Effector memory CD4-positive, alpha-beta T cell (primary cell): Measurements from ENCODE around the gene CHRM4.

Experiments used
- DNase-seq, 3 donors: peaks; one replicate each; pipeline ENCODE4 v3.0.0-alpha.2; 2020
- H3K27ac ChIP-seq: 2 replicates; pipeline ENCODE4 v1.7.0; 2013; ENCODE audit warnings: mild to moderate bottlenecking, low read length, moderate library complexity; ENCODE audit not compliant: insufficient read depth, poor library complexity, severe bottlenecking
- H3K27me3 ChIP-seq: replicated peaks from 2 replicates; pipeline ENCODE4 v1.7.0; 2013; ENCODE audit warnings: mild to moderate bottlenecking, low read length; ENCODE audit not compliant: insufficient read depth, control insufficient read depth, poor library complexity, severe bottlenecking
- H3K36me3 ChIP-seq: 2 replicates; pipeline ENCODE4 v1.7.0; 2013; ENCODE audit warnings: mild to moderate bottlenecking, low read length, moderate library complexity; ENCODE audit not compliant: control insufficient read depth, insufficient read depth
- H3K4me1 ChIP-seq: 2 replicates; pipeline ENCODE4 v1.7.0; 2013; ENCODE audit warnings: low read length, mild to moderate bottlenecking; ENCODE audit not compliant: control insufficient read depth, insufficient read depth, poor library complexity, severe bottlenecking
- H3K4me3 ChIP-seq: 2 replicates; pipeline ENCODE4 v1.7.0; 2013; ENCODE audit warnings: low read length, low read depth, mild to moderate bottlenecking; ENCODE audit not compliant: insufficient read depth, poor library complexity, severe bottlenecking
- H3K9me3 ChIP-seq: 2 replicates; pipeline ENCODE4 v1.7.0; 2013; ENCODE audit warnings: mild to moderate bottlenecking, low read length, moderate library complexity; ENCODE audit not compliant: control insufficient read depth

Gene CHRM4

DNA sequence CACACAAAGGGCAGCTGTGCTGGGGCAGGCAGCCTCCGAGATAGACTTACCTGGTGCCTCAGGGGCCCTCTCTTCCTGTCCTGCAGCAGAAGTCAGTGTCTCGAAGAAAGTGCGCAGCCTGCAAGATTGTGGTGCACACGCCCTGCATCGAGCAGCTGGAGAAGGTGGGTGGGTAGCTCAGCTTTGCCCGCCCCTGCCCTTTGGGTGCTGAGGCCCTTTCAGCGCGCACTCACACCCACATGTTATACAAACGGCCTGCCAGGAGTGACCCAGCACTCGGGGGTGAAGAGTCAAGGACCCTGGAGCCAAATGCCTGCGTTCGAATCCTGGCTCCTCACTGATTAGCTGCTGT lies 23.7 kb downstream of the CHRM4 start:
- H3K36me3 ChIP-seq, result peaks cover 73% of the 10 kb centered on the region
- DNase-seq, result no peak
- no peak overlapping the region for H3K4me3 ChIP-seq
- no peak overlapping the region for H3K27ac ChIP-seq
- no peaks in the 10 kb centered on the region for H3K9me3 ChIP-seq
- no peaks in the 10 kb centered on the region for H3K27me3 ChIP-seq
- peaks cover 11% of the 10 kb centered on the region for H3K4me1 ChIP-seq

DNA sequence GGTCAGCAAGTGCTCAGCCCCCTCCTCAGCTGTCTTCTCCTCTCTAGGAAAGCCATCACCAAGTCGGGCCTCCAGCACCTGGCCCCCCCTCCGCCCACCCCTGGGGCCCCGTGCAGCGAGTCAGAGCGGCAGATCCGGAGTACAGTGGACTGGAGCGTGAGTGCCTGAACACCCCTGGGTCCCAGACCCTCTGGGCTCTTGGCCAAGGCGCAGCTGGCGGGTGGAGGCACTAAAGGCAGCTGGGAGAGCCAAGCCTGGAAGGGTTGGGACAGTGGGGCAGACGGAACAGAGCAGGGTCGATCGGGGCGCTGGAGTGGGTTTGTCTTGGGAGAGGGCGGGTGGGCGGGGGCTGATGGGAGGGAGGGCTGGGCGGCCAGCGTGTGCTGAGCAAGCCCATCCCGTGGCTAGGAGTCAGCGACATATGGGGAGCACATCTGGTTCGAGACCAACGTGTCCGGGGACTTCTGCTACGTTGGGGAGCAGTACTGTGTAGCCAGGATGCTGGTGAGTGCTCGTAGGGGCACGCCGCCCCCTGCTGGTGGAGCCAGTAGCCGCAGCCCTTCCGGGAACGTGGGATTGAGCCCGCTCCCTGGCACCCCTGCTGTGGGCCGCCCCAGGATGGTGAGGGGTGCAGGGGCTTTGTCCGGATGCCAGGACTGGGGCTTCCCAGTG lies 24.2 kb downstream of the CHRM4 start:
- Histone ChIP-seq H3K27me3 (no peaks in the 10 kb centered on the region), H3K27ac (no peak overlapping the region), H3K4me1 (peaks cover 16% of the 10 kb centered on the region), H3K4me3 (no peak overlapping the region), H3K36me3 (peaks cover 68% of the 10 kb centered on the region), H3K9me3 (no peaks in the 10 kb centered on the region)
- DNase-seq, result peak; percentile 48 to 61 (median 51)

DNA sequence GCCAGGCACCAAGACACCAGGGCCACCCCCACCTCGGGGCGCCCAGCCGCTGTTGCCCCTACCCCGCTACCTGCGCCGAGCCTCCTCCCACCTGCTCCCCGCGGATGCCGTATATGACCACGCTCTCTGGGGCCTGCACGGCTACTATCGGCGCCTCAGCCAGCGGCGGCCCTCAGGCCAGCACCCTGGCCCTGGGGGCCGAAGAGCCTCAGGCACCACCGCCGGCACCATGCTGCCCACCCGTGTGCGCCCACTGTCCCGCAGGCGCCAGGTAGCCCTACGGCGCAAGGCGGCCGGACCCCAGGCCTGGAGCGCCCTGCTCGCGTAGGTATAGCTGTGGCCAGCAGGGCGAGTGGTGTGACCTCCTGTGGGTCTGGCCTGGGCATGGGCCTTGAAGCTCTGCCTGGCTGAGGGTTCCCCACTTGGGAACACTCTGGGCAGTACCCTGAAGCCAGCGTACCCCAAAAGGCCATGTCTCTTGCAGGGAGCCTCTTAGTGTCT lies 24.9 kb downstream of the CHRM4 start:
- no peak overlapping the region for H3K27ac ChIP-seq
- H3K4me1 ChIP-seq, result peaks cover 23% of the 10 kb centered on the region
- no peaks in the 10 kb centered on the region for H3K9me3 ChIP-seq
- H3K27me3 ChIP-seq, result no peaks in the 10 kb centered on the region
- no peak overlapping the region for H3K4me3 ChIP-seq
- H3K36me3 ChIP-seq, result peaks cover 61% of the 10 kb centered on the region
- DNase-seq, result no peak

GRCh38 chr11:46366260-46366659 lies 25.3 kb downstream of the CHRM4 start:
- no peaks in the 10 kb centered on the region for H3K9me3 ChIP-seq
- H3K36me3 ChIP-seq, result peaks cover 56% of the 10 kb centered on the region
- peaks cover 27% of the 10 kb centered on the region for H3K4me1 ChIP-seq
- no peaks in the 10 kb centered on the region for H3K27me3 ChIP-seq
- DNase-seq, result no peak
- H3K4me3 ChIP-seq, result no peak overlapping the region
- no peak overlapping the region for H3K27ac ChIP-seq

GRCh38 chr11:46364791-46365190 lies 26.8 kb downstream of the CHRM4 start:
- Histone ChIP-seq H3K27ac (peak overlapping the region; percentile 14), H3K27me3 (no peaks in the 10 kb centered on the region), H3K36me3 (peaks cover 42% of the 10 kb centered on the region), H3K4me3 (no peak overlapping the region), H3K9me3 (no peaks in the 10 kb centered on the region), H3K4me1 (peaks cover 35% of the 10 kb centered on the region)
- DNase-seq, result no peak

DNA sequence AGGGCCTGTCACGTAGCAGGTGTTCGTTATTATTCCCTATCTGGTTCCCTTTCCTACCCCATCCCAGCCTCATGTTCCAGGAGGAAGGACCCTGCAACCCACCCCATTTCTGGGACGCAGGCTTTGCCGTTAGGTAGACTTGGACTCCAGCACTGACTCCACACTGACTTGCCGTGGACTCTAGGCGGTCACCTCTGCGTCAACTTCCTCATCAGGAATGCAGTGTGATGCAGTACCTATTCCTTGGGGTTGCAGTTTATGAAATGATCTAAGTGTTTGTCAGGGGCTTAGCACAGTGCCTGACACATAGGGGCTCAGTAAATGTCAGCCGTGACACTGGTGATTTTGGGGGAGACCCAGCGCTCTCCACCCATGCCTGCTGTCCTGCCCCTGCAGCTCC lies 27.5 kb downstream of the CHRM4 start:
- H3K27ac ChIP-seq, result no peak overlapping the region
- H3K4me3 ChIP-seq, result no peak overlapping the region
- H3K36me3 ChIP-seq, result peaks cover 34% of the 10 kb centered on the region
- H3K4me1 ChIP-seq, result peaks cover 35% of the 10 kb centered on the region
- H3K9me3 ChIP-seq, result no peaks in the 10 kb centered on the region
- no peaks in the 10 kb centered on the region for H3K27me3 ChIP-seq
- no peak for DNase-seq

DNA sequence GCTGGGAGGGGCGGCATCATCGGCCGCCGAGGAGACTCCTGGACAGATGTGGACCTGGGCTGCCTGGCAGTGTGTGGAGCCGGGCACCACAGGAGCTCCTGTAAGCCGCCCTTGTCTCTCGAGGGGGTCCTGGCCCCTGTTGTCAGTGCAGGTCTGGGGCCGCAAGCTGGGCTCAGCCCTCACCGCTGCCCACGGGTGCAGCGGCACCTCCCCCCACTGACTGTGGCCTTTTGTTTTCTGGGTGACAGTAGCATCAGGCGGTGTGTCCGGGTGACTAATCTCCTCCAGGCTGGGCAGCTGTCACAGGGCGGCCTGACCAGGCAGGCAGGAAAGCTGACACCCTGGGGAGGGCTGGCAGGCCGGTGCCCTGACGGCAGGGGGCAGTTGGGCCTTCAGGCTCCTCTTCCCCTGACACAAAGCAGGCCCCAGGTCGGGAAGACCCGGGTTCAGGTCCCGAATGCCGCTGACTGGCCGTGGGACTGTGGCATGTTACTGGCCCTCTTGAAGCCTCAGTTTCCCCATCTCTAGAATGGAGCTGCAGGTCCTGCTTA lies 28.0 kb downstream of the CHRM4 start:
- Histone ChIP-seq H3K36me3 (peaks cover 30% of the 10 kb centered on the region), H3K27me3 (no peaks in the 10 kb centered on the region)
- DNase-seq, result no peak

DNA sequence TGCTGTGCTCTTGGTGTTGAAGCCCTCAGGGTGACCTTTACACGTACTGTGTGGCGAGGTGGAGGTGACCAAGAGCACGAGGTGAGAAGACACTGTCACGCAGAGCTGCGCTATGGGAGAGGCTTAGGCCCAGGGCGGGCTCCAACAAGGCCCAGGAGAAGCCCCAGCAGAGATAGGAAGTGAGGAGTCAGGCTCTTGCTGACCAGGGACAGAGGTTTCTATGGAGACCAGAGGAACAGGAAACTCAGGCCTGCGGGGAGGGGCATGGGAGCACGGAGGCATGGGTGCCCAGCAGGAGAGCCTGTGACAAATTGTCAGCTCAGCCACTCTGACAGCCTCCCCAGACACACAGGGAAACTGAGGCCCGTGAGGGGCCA lies 28.6 kb downstream of the CHRM4 start:
- peak overlapping the region; percentile 56 for H3K27ac ChIP-seq
- H3K4me3 ChIP-seq, result no peak overlapping the region
- H3K9me3 ChIP-seq, result no peaks in the 10 kb centered on the region
- no peak for DNase-seq
- no peaks in the 10 kb centered on the region for H3K27me3 ChIP-seq
- H3K36me3 ChIP-seq, result peaks cover 25% of the 10 kb centered on the region
- H3K4me1 ChIP-seq, result peaks cover 35% of the 10 kb centered on the region

More for the DNA sequence above, 28.0 kb downstream of the CHRM4 start:
- Histone ChIP-seq H3K27ac (peak overlapping the region; percentile 56), H3K9me3 (no peaks in the 10 kb centered on the region), H3K4me3 (no peak overlapping the region), H3K4me1 (peaks cover 35% of the 10 kb centered on the region)

DNA sequence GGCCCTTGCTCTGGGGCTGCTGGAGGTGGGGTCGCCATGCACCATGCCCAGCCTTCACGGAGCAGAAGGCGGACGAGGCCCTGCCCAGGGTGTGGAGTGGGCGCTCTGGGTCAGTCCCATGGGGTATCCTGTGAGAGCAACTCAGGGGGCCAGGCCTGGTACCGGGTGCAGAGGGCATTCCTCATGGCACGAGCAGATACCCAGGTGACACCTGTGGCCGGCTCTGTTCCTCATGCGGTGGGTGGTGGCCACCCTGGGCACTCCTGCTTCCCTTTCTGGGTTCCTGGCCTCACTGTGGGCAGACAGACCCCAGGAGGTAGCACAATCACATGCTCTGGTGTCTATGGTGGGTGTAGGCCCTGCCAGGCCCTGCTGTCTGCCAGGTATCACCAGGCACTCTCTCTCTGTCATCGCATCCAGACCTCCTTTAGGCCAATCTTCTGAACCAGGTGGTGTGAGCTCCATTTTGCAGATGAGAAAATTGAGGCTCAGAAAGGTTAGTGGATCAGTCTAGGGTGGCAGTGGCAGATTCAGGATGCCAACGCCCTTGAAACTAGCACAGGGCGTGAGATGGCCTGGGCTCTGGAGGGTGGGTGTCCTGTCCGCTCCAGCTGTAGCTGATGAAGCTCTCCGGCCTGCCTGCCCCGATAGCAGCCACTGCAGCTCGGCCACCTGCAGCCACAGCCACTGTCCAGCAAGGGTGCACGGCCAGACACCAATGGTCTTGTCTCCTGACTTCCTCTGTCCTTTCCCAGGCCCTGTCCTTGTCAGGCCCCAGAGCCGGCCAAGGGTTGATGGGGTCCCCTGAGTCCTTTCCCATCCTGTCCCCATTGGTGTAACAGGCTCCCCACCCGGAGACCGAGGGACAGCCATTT lies 29.2 kb downstream of the CHRM4 start:
- H3K36me3 ChIP-seq, result peaks cover 21% of the 10 kb centered on the region
- no peak overlapping the region for H3K4me3 ChIP-seq
- DNase-seq, result no peak
- peaks cover 35% of the 10 kb centered on the region for H3K4me1 ChIP-seq
- H3K27me3 ChIP-seq, result no peaks in the 10 kb centered on the region
- H3K27ac ChIP-seq, result peak overlapping the region; percentile 56
- no peaks in the 10 kb centered on the region for H3K9me3 ChIP-seq
